GM15510 (cell line): ENCODE measurements around the gene KRTAP21-1.
"Not testable (repeated sequence)": the region's sequence is repeated elsewhere in the genome, so short reads cannot be mapped to it uniquely, and the experiment has no call there.

ENCODE experiments used
- POLR2A ChIP-seq: IDR thresholded peaks from 3 replicates; pipeline ENCODE4 v1.6.1; 2011; ENCODE audit warnings: borderline replicate concordance; ENCODE audit not compliant: insufficient read length; ENCODE audit errors: extremely low read depth

The KRTAP21-1 gene

DNA sequence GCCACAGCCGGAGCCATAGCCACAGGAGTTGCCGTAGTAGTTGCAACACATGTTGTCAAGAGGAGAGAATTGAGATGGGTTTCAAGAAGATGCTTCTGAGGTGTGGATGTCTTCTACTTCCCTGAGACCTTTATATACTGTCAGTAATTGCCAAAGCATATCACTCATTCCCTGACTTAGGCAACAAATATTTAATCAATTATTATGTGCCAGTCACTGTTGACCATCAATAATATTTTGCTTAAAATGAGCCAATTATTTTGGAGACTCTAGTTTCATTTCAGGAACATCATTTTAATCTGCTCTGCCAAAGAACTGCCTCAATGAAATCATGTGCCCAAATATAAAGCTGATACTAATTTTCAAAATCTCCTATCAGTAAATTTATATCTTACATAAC is at the start of gene KRTAP21-1:
Gene KRTAP21-1, minus strand, starts transcription at position 101 of the 400 bp plus-strand sequence. Its CDS starts 50 bp downstream, at position 51.
- not testable (repeated sequence) for TF ChIP-seq POLR2A

DNA sequence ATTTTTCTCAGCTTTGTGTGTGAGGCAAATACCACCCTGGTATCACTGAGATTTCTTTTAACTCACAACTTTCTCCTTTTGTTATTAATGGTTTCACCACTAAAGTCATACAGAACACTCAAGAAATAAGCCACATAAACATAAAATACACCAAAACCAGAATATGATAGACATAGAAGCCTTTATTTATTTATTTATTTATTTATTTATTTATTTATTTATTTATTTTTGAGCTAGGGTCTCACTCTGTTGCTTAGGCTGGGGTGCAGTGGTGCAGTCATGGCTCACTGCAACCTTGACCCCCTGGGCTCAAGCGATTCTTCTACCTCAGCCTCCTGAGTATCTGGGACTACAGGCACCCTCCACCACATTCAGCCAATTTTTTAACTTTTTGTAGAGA is 45.4 kb upstream of the KRTAP21-1 start:
- no peak for TF ChIP-seq POLR2A

DNA sequence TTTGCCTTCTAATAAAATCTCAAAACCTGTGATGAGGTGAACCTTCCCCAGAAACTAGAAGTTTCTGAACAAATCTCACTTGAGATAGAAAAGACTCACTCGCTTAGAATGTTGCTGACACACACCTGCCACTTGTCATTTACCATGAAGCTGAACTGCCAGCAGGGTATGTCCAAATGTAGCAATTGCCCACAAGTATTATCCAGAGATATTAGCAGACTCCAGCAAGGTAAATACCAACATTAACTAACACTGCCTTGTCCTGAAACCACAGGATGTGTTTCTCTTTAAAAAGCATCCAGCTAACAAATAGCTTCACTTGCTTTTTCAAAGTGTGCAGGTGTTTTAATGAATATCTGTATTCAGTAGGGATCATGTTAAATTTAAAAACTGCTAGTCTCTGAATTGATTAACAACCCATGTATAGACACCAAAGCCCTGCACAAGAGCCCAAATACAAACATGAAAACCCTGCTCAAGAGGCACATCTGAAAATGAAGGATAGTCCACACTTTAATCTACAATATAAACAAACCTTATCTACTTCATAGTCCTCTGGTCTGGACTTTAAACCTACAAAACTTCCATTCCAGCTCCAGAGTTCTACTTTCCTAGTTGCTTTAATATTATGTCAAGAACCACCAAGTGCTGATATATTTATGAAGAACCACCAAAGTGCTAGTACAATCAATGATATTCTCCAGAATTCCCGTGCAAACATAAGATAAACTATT is 38.5 kb upstream of the KRTAP21-1 start:
- TF ChIP-seq POLR2A = no peak

DNA sequence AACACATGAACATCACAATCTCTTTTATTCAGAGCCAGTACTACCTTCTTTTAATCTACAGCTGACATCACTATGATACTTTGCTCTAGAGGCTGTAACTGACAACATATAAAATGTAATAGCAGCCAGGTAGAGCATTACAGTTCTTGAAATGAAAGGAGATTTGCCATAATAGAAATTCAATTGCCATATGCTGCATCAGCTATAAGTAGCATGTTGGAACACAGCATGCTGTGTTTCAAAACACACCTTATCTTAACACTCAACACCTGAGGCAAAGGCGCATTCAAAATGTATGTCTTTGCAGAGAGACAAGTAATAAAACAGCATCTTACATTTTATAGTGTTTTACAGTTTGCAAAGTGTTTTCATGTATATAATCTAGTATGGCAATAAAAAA is 24.0 kb upstream of the KRTAP21-1 start:
- TF ChIP-seq POLR2A = no peak

DNA sequence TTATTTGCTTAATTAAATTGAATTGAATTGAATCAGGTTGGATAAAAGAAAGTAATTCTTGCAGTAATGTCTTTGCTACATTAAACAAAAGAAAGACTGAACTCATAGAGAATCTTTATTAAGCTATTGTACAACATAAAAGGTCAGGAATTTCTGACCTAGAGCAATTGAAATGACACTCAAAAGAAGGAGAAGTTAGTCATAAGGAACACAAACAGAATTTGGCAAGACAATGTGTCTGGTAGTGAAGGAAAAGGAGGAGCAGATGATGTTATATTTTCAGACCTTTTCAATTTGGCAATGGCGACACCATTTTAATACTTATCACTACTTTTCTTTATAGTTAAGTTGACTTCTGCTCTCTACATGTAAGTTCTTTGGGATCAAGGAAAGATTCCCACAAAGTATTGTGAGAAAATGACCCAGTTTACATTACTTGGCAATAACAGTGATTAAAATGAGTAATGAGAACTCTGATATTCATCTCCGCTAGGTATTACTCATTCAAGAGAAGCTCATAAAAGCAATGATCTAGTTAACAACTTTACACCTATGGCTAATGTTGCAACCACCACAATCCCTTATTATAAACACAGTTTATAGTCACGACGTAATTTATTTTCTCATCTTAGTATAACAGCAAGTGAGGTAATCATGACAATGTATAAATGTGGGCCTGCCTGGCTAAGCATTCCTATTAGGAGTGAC is 14.7 kb upstream of the KRTAP21-1 start:
- no peak for TF ChIP-seq POLR2A

DNA sequence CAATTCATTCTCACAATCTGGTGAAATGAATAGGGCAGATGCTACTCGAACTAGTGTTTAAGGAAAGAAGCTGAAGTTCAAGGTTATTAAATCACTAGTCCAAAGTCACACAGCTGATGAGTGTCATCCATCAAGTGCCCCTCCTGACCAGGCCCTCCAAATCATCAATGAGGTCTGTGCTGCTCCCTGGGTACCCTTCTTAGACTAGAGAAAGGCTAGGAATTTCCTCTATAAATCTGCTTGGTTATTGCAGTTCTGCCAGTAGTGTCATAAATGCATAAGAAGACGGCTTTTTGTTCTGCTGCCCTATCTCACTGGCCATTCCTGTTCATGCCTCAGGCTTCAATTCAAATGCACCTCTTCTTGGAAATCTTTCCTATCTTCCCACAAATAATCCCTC is 5.5 kb upstream of the KRTAP21-1 start:
- no peak for TF ChIP-seq POLR2A

DNA sequence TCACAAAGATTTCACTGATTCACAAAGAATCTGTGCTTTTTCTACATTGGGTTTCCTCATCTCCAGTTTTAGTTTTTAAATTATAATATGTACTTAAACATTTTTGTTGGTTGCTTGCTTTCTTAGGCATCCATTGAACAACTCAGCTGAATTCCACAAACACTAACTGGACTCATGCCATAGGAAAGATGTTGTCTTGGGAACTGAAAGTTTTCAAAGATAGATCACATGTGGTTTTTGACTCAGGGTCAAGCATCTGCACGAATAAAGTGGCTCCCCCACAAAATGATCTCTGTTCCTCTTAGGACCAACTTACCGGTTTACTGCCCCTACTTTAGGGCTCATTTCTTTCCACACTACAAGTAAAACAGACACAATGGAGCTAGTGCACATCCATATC is 3.1 kb upstream of the KRTAP21-1 start:
- no peak for TF ChIP-seq POLR2A

DNA sequence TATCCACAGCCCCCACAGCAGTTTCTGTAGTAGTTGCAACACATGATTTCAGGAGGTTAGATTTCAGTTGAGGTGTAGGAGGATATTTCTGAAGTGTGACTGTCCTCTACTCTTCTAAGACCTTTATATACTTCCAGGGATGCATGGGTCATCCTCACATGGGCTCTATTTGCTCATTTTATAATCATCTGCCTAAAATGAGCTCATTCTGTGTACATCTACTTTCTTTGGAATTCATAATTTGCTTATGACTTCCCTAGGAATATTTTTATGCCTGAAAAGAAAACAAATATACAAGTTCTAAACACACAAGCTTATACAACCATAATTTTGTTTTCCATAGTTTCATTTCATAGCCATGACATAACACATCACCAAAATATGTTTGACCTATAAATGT is 8.1 kb downstream of the KRTAP21-1 start, which contains the start of gene KRTAP21-2:
Gene KRTAP21-2, minus strand, starts transcription at position 101 of the 400 bp plus-strand sequence. Its CDS starts 57 bp downstream, at position 44.
- no peak for TF ChIP-seq POLR2A

DNA sequence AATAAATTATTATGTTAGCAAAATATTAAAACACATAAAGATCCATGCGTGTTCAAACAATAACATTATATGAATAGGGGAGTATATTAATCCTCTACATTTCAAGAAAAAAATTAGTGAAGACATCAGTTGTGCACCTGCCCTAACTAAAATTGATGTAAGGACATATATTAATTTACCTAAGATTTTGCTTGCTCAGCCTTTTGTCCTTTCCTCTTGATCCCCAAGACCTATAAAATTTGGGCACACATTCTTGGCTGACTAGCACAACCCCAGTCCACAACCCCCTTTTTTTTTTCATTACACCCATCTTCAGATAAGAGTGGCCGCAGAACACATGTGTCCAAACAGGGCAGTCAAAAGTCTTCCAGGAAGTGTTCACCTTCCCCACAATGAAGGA is 14.8 kb downstream of the KRTAP21-1 start:
- no peak for TF ChIP-seq POLR2A

DNA sequence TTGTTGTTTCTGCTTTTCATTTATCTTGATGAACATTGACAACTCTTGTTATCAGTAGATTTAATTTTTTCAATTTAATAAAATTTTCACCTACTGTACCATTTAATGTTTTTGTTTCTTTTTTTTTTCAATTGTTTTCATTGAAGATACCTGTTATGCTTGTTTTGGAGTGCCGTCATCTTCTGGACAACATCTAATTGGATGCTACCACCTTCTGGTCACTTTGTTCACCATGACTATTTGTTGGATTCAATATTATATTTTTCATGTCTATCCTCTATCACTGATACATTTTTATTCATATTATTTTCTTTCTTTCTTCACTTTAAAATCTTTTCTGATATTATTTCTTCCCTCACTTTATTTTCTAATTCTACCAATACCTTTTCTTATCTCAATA is 22.2 kb downstream of the KRTAP21-1 start:
- TF ChIP-seq POLR2A = no peak

DNA sequence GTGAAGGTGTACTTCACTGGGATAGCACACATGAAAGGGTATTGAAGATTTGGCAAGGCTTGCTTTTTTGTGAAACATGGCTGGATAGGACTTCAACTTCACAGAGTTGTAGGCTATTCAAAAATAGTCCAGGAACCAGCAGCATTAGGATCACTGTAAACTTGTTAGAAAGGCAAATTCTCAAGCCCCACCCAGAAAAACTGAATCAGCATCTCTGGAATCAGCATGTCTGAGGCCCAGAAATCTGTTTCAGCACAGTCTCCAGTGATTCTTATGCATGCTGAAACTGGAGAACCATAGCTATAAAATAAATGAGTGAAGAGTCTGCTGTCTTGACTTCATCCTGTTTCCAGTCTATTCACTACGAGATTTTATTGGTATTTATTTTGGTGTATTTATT is 28.5 kb downstream of the KRTAP21-1 start:
- TF ChIP-seq POLR2A = no peak

DNA sequence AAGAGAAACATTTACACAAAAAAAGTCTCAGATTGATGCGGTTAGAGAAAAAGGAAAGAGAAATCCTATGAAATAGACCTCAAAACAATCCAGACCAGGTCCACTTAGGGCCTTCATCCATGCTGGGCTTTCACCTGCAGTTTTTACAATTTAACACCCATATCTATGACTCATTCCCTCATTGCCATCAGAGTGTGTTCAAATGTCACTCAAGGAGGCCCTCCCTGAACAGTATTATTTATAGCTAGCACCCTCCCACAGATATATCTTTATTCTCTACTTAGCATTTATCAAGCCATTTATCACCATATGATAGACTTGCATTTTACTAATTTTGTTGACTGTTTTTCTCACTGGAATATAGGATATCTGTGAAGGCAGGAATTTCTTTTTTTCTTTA is 35.8 kb downstream of the KRTAP21-1 start:
- TF ChIP-seq POLR2A = no peak

DNA sequence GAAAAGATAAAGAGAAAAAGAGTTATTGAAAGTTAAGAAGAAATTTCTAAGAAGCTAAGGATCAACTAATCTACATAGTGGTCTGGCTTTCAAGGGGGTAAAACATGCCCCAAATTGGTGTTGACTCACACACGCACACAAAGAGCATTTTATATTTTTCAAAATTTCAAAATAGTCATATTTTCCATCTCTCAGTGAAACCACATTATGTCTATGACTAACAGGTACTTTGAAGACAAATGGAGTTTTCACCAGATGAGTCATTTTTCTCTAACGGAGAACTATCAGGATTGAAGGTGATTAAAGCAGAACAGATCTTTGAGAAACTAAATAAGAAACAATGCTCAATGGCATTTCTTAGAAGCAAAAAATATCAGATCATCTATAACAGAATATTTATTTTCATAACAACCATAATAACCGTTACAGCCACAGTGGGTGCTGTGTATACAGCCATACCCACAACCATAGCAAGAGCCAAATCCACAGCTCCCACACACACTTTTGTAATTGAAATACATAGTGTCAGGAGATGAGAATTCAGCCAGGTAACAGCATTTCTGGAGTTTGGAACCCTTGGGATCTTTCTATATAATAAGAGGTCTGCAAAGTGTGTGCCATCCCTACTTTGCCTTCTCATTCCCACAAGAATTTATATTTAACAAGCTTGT is 36.9 kb downstream of the KRTAP21-1 start, which contains the start of gene KRTAP21-3:
Gene KRTAP21-3, minus strand, starts transcription at position 539 of the 671 bp plus-strand sequence. Its CDS starts 18 bp downstream, at position 521.
- TF ChIP-seq POLR2A = no peak

DNA sequence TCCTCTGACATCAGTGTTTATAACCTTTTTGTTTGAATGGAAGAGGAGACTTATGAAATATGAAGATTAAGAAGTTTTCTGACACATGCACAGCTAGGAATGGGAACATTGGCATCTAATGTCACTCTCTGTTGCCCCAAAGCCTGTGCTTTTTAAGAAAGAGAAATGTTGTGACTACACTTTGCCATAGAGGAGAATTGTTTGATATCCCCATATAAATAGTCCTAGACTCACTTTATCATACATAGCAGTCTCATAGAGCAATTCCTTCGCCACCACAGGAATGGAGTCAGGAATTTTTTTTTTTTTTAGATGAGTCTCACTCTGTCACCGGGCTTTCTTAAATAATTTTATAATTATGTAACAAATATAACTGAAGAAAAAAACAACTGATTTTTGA is 38.1 kb downstream of the KRTAP21-1 start:
- TF ChIP-seq POLR2A = no peak

DNA sequence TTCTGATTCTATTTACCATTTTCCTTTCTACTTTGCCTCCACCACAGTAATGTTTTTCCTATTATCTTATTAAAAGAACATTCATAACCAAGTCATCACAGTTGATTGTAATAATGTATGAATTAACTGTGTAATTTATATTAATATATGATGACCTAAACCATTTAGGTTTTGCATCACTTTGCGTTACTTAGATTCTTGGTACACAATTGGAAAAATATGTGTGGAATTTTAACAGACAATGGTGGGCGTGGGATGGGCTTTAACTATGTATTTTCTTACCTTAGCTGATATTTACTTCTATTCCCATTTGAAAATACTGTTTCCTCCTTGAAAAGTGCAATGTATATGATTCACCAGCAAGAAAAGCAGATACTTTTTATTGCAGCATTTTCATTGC is 40.3 kb downstream of the KRTAP21-1 start:
- no peak for TF ChIP-seq POLR2A
